CD14-positive monocyte (primary cell): ENCODE data around the gene GATD1. TPM values are rescaled to one million over a fixed set of nuclear protein-coding genes. Genes with fewer than 3 reads are reported as not detected.

Experiments
- DNase-seq, 3 donors: peaks; one replicate each; pipeline ENCODE4 v3.0.0-alpha.2; 2011 to 2022
- H2AFZ ChIP-seq: 2 replicates; pipeline ENCODE4 v1.6.0; 2012; ENCODE audit warnings: mild to moderate bottlenecking, low read depth, low read length, inconsistent platforms; ENCODE audit not compliant: insufficient read depth, poor library complexity, severe bottlenecking
- H3K27ac ChIP-seq, 2 donors: 1 replicate in 1 of 2; 2 replicates in 1 of 2; pipeline ENCODE4 v1.5.1; 2012 to 2013; ENCODE audit warnings: low read length in 2 of 2, control low read depth in 1 of 2, inconsistent platforms in 1 of 2, low read depth in 1 of 2, mild to moderate bottlenecking in 1 of 2
- H3K27me3 ChIP-seq, 2 donors: one replicate each; pipeline versions ENCODE4 v1.6.0 to v1.6.1; 2011 to 2013; ENCODE audit warnings: low read length in 2 of 2; ENCODE audit not compliant: control insufficient read depth in 2 of 2, insufficient read depth in 2 of 2
- H3K36me3 ChIP-seq, 2 donors: replicated peaks in 1 of 2; 1 replicate in 1 of 2; 2 replicates in 1 of 2; pipeline versions ENCODE4 v1.5.1 to v1.6.1; 2012 to 2013; ENCODE audit warnings: low read length in 2 of 2, control low read depth in 1 of 2, inconsistent platforms in 1 of 2, mild to moderate bottlenecking in 1 of 2; ENCODE audit not compliant: insufficient read depth in 2 of 2, control insufficient read depth in 1 of 2
- H3K4me1 ChIP-seq, 2 donors: 1 replicate in 1 of 2; 2 replicates in 1 of 2; pipeline versions ENCODE4 v1.5.1 to v1.6.1; 2012 to 2013; ENCODE audit warnings: low read length in 2 of 2, control low read depth in 1 of 2, inconsistent platforms in 1 of 2, mild to moderate bottlenecking in 1 of 2, moderate library complexity in 1 of 2; ENCODE audit not compliant: insufficient read depth in 2 of 2, control insufficient read depth in 1 of 2
- H3K4me2 ChIP-seq: replicated peaks from 2 replicates; pipeline ENCODE3; 2012; ENCODE audit warnings: low read length, moderate library complexity, mild to moderate bottlenecking; ENCODE audit not compliant: poor library complexity, severe bottlenecking; ENCODE audit errors: extremely low read depth
- H3K4me3 ChIP-seq, 3 experiments: fragments of 200-600 bp in 1 of 3; sonication (generic) in 1 of 3; replicated peaks in 1 of 3; 1 replicate in 2 of 3; 2 replicates in 1 of 3; pipeline ENCODE4 v1.5.1; 2011 to 2013; ENCODE audit warnings: low read length in 3 of 3, mild to moderate bottlenecking in 3 of 3, control low read depth in 2 of 3, low read depth in 2 of 3, inconsistent platforms in 1 of 3, moderate library complexity in 1 of 3
- H3K79me2 ChIP-seq: 2 replicates; pipeline ENCODE4 v1.6.0; 2012; ENCODE audit warnings: mild to moderate bottlenecking, control low read depth, inconsistent platforms, low read length, moderate library complexity; ENCODE audit not compliant: insufficient read depth
- H3K9ac ChIP-seq: 2 replicates; pipeline ENCODE4 v1.6.0; 2017; ENCODE audit warnings: low read length, mild to moderate bottlenecking; ENCODE audit not compliant: insufficient read depth, poor library complexity, severe bottlenecking
- H3K9me3 ChIP-seq, 2 donors: replicated peaks in 1 of 2; 1 replicate in 1 of 2; 2 replicates in 1 of 2; pipeline versions ENCODE4 v1.5.1 to v1.6.1; 2012 to 2013; ENCODE audit warnings: low read length in 2 of 2, control low read depth in 1 of 2; ENCODE audit not compliant: control insufficient read depth in 1 of 2, insufficient read depth in 1 of 2
- H4K20me1 ChIP-seq: 2 replicates; pipeline ENCODE4 v1.6.0; 2012; ENCODE audit warnings: mild to moderate bottlenecking, low read length, control low read depth, moderate library complexity; ENCODE audit not compliant: insufficient read depth
- H3K27ac Mint-ChIP-seq, 7 donors: one replicate each; pipeline ENCODE4 v1.8.0; 2020; ENCODE audit warnings: mild to moderate bottlenecking in 7 of 7, mixed read lengths in 7 of 7, moderate library complexity in 6 of 7, inconsistent platforms in 2 of 7
- H3K27me3 Mint-ChIP-seq, 3 donors: one replicate each; pipeline ENCODE4 v1.8.0; 2021 to 2022; ENCODE audit warnings: low read depth in 3 of 3, mild to moderate bottlenecking in 3 of 3, mixed read lengths in 3 of 3, moderate library complexity in 3 of 3, inconsistent platforms in 1 of 3
- H3K36me3 Mint-ChIP-seq, 2 donors: one replicate each; pipeline ENCODE4 v1.8.0; 2020; ENCODE audit warnings: mixed read lengths in 2 of 2, inconsistent platforms in 1 of 2, mild to moderate bottlenecking in 1 of 2
- H3K4me1 Mint-ChIP-seq: one replicate; pipeline ENCODE4 v1.8.0; 2020; ENCODE audit warnings: mild to moderate bottlenecking, mixed read lengths
- H3K4me3 Mint-ChIP-seq, 2 donors: one replicate each; pipeline ENCODE4 v1.8.0; 2020; ENCODE audit warnings: mild to moderate bottlenecking in 2 of 2, mixed read lengths in 2 of 2, moderate library complexity in 1 of 2
- H3K9me3 Mint-ChIP-seq, 7 donors: one replicate each; pipeline ENCODE4 v1.8.0; 2020 to 2022; ENCODE audit warnings: mixed read lengths in 7 of 7, mild to moderate bottlenecking in 6 of 7, moderate library complexity in 6 of 7, inconsistent platforms in 2 of 7
- WGBS: methylation state at CpG from one replicate; pipeline ENCODE4 v1.1.5; 2013; ENCODE audit warnings: missing lambda C conversion rate; ENCODE audit not compliant: insufficient coverage; 5-methylcytosine and 5-hydroxymethylcytosine counted together
- intact Hi-C, 2 donors: fragments of 100-400 bp; cut with micrococcal nuclease; formaldehyde crosslinking; loops; one replicate each; pipeline versions ENCODE4 v1.15.0 to v1.15.1; 2023
- polyA plus RNA-seq, 3 donors: library from polyadenylated mRNA; depleted of rRNA in 1 of 3; unstranded in 2 of 3; stranded (reverse) in 1 of 3; fragments of 300-500 nt in 2 of 3; fragments of >200 nt in 1 of 3; fragmentation: Illumina TruSeq in 2 of 3; gene quantifications; 1 replicate in 2 of 3; 2 replicates in 1 of 3; pipeline ENCODE4 v1.2.3, GENCODE V29; 2012 to 2021
- TF ChIP-seq, protein P1 (sequence below): fragments of 200-600 bp; IDR thresholded peaks from one replicate; pipeline ENCODE4 v1.8.0; 2022; ENCODE audit warnings: antibody characterized with exemption, mild to moderate bottlenecking

Gene GATD1
- polyA plus RNA-seq, 3 donors: 4.5 to 45.6 (median 4.6) TPM

- H3K9ac ChIP-seq: no peak overlapping the region
- H2AFZ ChIP-seq: no peak overlapping the region
- Mint-ChIP-seq H3K36me3 (peaks cover 34 to 44% of the 10 kb centered on the region in 2 donors), H3K4me3 (no peak overlapping the region), H3K4me1 (peaks cover 59% of the 10 kb centered on the region), H3K27ac (no peak overlapping the region), H3K27me3 (peaks cover 30 to 34% (median 32%) of the 10 kb centered on the region in 3 donors), H3K9me3 (peaks cover 0 to 7% (median 1%) of the 10 kb centered on the region in 7 donors)
- H3K79me2 ChIP-seq: peaks cover 45% of the 10 kb centered on the region
- no peak overlapping the region for H3K4me2 ChIP-seq
- no peak overlapping the region for H3K27ac ChIP-seq
- H3K4me3 ChIP-seq: no peak overlapping the region
- peaks cover 0 to 29% of the 10 kb centered on the region in 2 donors for H3K27me3 ChIP-seq
- no peak for DNase-seq
- 90% methylated on average over 4 of the region's 11 CpGs for WGBS
- peaks cover 60% of the 10 kb centered on the region for H4K20me1 ChIP-seq
- H3K4me1 ChIP-seq: peaks cover 72 to 83% of the 10 kb centered on the region in 2 donors
- H3K9me3 ChIP-seq: no peaks in the 10 kb centered on the region
- TF ChIP-seq, protein P1, sequence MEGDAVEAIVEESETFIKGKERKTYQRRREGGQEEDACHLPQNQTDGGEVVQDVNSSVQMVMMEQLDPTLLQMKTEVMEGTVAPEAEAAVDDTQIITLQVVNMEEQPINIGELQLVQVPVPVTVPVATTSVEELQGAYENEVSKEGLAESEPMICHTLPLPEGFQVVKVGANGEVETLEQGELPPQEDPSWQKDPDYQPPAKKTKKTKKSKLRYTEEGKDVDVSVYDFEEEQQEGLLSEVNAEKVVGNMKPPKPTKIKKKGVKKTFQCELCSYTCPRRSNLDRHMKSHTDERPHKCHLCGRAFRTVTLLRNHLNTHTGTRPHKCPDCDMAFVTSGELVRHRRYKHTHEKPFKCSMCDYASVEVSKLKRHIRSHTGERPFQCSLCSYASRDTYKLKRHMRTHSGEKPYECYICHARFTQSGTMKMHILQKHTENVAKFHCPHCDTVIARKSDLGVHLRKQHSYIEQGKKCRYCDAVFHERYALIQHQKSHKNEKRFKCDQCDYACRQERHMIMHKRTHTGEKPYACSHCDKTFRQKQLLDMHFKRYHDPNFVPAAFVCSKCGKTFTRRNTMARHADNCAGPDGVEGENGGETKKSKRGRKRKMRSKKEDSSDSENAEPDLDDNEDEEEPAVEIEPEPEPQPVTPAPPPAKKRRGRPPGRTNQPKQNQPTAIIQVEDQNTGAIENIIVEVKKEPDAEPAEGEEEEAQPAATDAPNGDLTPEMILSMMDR: no peak
- intact Hi-C loops: no loop called here
- peaks cover 21 to 32% of the 10 kb centered on the region in 2 donors for H3K36me3 ChIP-seq
Measured at GRCh38 chr11:824942-825341, 47.7 kb upstream of the GATD1 start.

DNA sequence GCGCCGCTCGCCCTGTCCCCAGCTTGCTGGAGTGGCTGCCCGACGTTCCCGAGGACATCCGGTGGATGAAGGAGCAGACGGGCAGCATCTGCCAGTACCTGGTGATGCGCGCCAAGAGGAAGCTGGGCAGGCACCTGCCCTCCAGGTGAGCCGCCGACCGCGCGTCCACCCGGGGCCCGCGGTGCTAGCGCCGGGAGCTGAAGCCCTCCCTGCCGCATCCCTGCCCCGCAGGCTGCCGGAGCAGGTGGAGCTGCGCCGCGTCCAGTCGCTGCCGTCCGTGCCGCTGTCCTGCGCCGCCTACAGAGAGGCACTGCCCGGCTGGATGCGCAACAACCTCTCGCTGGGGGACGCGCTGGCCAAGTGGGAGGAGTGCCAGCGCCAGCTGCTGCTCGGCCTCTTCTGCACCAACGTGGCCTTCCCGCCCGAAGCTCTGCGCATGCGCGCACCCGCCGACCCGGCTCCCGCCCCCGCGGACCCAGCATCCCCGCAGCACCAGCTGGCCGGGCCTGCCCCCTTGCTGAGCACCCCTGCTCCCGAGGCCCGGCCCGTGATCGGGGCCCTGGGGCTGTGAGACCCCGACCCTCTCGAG, 47.1 kb upstream of the GATD1 start:
- Histone ChIP-seq H3K9ac (no peak overlapping the region), H3K4me3 (no peak overlapping the region), H3K36me3 (peaks cover 21 to 32% of the 10 kb centered on the region in 2 donors), H3K9me3 (no peaks in the 10 kb centered on the region), H3K27me3 (peaks cover 0 to 24% of the 10 kb centered on the region in 2 donors), H3K79me2 (peaks cover 50% of the 10 kb centered on the region), H2AFZ (no peak overlapping the region), H3K4me2 (no peak overlapping the region), H4K20me1 (peaks cover 60% of the 10 kb centered on the region), H3K4me1 (peaks cover 66 to 78% of the 10 kb centered on the region in 2 donors), H3K27ac (no peak overlapping the region)
- H3K4me3 Mint-ChIP-seq: no peak overlapping the region
- intact Hi-C loops: no loop called here
- peaks cover 0 to 7% (median 1%) of the 10 kb centered on the region in 7 donors for H3K9me3 Mint-ChIP-seq
- no peak for DNase-seq
- no peak overlapping the region for H3K27ac Mint-ChIP-seq
- peaks cover 24 to 28% (median 27%) of the 10 kb centered on the region in 3 donors for H3K27me3 Mint-ChIP-seq
- H3K4me1 Mint-ChIP-seq: peaks cover 54% of the 10 kb centered on the region
- H3K36me3 Mint-ChIP-seq: peaks cover 34 to 44% of the 10 kb centered on the region in 2 donors
- 96% methylated on average over 53 of the region's 59 CpGs for WGBS
- TF ChIP-seq, protein P1: no peak
